Measurements from ENCODE around the gene TRPC4AP. TPM values are rescaled to one million over a fixed set of nuclear protein-coding genes. Genes with fewer than 3 reads are reported as not detected.
"Not testable (repeated sequence)": the region's sequence is repeated elsewhere in the genome, so short reads cannot be mapped to it uniquely, and the experiment has no call there.

Gene TRPC4AP
- polyA plus RNA-seq, 4 donors, result 64.4 to 72.0 (median 69.2) TPM

DNA sequence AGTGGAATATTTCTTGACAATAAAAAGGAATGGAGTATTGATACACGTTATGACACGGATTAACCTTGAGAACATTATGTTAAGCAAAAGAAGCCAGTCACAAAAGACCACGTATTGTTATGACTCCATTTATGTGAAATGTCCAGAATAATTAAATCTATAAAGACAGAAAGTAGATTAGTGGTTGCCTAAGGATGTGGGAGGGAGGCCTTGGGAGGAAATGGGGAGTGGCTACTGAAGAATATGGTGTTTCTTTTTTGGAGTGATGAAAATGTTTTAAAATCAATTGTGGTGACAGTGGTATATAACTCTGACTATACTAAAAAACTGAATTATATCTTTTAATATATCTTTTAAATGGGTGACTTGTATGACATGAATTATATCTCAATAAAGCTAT, 30.1 kb downstream of the TRPC4AP start:
- DNase-seq (ENCODE audit: low read depth in 4 of 4, low spot score in 2 of 4), result no peak

DNA sequence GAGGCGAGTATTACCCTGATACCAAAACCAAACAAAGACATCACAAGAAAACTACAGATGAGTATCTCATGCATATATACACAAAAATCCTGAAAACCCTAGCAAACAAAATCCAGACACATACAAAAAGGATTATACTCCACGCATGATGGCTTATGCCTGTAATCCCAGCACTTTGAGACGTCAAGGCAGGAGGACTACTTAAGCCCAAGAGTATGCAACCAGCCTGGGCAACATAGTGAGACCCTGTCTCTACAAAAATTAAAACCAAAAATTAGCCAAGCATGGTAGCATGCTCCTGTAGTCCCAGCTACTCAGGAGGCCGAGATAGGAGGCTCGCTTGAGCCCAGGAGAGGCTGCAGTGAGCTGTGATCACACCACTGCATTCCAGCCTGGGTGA, 32.4 kb downstream of the TRPC4AP start:
- DNase-seq (ENCODE audit: low read depth in 4 of 4, low spot score in 2 of 4), result no peak

DNA sequence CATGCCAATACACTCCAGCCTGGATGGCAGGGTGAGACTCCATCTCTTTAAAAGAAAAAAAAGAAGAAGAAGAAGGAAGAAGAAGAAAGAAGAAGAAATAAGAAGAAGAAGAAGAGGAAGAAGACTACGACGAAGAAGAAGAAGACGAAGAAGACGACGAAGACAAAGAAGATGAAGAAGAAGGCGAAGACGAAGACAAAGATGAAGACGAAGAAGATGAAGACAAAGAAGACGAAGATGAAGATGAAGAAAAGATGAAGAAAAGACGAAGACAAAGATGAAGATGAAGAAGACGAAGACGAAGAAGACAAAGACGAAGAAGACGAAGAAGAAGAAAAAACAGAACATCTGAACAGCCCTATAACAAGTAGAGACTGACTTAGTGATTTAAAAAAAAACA, 33.0 kb downstream of the TRPC4AP start:
- no peak for DNase-seq (ENCODE audit: low read depth in 4 of 4, low spot score in 2 of 4)

DNA sequence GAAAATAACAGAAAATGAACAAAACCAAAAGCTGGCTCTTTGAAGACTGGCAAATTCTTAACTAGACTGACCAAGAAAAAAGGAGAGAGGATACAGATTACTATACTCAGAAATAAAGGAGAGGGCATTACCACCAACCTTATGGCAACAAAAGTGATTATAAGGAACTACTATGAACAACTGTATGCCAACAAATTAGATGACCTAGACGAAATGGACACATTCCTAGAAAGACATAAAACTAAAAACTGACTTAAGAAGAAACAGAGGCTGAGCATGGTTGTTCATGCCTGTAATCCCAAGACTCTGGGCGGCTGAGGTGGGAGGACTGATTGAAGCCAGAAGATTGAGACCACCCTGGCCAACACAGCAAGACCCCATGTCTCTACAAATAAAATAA, 33.5 kb downstream of the TRPC4AP start:
- DNase-seq (ENCODE audit: low read depth in 4 of 4, low spot score in 2 of 4), result no peak

DNA sequence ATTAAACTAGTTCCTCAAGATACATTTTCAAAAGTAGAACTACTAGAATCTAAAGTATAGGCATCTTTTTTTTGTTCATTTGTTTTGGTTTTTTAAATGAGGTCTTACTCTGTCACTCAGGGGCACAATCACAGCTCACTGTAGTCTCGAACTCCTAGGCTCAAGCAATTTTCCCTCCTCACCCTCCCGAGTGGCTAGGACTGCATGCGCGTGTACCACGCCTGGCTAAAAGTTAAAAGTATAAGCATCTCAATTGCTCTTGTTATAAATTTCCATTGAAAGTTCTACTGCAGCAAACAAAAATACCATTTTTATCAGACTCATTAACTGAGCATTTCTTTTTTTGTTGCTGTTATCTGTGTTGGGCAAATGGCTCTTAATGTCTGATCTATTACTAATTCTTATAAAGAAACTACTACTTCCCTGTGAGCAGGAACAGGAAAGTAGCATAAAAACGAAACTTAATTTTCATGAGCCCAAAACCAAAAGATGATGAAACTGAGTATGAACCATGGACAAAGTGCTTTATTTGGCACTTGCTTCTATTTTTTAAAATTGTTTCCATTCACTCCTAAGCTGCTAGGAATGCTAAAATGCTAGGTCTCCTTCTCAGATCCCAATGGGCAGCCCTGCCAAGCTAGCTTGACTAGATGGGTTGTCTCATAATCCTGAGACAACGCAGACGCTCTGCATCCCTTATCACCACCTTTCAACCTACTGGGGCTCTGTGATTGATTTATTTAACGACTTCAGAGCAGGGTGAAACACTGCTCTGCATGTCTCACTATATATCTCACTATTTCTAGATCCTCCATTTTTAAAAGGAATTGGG, 36.9 kb downstream of the TRPC4AP start:
- no peak for DNase-seq (ENCODE audit: low read depth in 4 of 4, low spot score in 2 of 4)

DNA sequence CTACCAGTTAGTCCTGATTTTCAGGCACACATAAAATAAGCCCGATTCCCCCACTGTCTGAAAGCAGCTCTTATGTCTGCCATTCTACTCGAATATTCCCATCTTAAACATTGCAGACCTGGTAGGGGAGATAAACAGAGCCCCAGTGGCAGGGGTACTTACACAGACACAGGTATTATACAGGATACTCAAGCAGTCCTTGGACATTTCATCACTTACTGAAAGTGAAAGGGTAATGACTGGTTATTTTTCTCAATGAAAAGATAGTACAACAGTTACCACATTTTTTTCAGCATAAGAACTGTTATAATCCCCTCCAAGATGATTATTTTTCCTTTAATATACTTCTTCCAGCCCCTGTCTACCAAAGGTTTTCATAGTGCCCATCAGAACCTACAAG, 37.8 kb downstream of the TRPC4AP start:
- DNase-seq (ENCODE audit: low read depth in 4 of 4, low spot score in 2 of 4), result no peak

DNA sequence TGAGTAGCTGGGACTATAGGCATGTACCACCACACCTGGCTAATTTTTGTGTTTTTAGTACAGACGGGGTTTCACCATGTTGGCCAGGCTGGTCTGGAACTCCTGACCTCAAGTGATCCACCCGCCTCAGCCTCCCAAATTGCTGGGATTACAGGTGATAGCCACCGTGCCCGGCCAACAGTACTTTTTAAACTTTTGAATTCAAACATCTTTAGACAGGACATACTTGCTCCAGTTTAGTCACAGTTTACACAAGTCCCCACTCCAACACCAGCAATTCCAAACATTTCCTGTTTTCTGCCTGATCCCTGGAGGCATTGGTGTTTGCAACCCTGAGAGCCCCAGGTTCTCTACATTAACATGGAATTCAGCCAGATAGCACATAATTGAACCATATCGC, 40.0 kb downstream of the TRPC4AP start:
- DNase-seq (ENCODE audit: low read depth in 4 of 4, low spot score in 2 of 4), result not testable (repeated sequence)

DNA sequence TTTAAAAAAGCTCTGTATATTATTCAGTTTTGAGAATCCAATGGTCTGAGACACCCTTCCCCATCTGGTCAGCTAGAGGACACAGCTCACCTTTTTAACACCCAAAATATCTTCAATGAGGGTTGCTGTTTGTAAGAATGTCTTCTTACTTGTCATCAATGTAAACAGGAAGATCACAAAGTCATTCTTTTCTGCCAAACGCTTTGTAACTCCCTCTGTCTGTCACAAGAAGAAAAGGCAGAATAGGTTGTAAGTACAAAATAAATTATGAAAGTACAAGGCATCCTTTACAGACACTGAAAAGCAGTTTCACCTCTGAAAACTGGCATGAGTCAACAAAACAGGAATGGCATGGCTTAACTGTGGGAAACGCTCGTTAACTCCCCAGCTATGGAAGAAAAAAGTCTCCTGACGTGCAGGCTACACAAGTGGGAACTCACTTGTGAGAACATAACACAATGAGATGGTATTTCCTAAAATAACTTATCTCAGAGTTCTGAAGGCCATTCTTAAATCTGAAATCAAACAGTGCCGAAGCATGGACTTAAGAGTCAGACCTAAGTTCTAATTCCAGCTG, 42.7 kb downstream of the TRPC4AP start:
- no peak for DNase-seq (ENCODE audit: low read depth in 4 of 4, low spot score in 2 of 4)

DNA sequence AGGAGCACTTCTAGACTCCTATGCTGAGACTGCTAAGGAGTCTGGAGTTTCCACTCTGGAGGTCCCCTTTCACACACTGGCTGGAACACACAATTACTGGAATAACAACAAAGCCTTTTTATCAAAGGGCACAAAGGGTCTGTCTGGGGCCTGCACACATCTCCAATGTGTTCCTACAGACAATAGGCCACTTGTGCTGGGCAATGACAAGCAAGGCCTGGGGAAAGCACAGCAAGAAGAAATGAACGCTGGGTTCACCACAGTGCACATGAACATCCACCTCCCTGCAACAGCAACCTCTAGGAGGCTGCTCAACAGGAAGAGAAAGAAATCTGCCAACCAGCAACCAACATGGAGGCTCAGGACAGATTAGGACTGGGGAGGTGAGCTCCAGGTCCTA, 43.9 kb downstream of the TRPC4AP start:
- no peak for DNase-seq (ENCODE audit: low read depth in 4 of 4, low spot score in 2 of 4)

DNA sequence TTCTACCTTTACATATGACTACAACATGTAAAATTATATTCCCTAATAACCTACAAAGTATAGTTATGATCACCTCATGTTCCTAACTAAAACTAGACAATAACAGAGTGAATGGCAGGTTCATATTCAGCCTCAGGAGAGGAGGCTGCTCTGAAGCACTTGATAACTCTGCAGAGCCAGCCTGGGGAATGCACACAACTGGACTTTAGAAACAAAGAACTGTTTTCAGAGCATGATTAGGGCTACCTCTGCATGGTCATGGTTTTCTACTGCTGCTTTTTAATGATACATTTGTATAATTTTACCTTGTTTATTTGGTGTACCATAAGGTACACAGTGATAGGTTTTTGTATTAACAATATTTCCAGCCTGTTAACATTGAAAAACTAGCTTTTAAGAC, 50.3 kb downstream of the TRPC4AP start:
- no peak for DNase-seq (ENCODE audit: low read depth in 4 of 4, low spot score in 2 of 4)

DNA sequence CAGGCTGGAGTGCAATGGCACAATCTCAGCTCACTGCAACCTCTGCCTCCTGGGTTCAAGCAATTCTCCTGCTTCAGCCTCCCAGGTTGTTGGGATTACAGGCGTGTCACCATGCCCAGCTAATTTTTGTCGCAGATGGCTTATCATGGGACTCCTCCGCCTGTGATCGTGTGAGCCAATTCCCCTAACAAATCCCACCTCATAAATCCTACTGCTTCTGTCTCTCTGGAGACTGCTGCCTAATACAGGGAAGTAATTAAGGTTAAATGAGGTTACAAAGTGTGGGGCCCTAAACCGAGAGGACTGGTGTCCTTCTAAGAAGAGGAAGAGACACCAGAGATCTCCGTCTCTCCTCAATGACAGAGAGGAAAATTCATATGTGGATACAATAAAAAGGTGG, 52.0 kb downstream of the TRPC4AP start:
- no peak for DNase-seq (ENCODE audit: low read depth in 4 of 4, low spot score in 2 of 4)

DNA sequence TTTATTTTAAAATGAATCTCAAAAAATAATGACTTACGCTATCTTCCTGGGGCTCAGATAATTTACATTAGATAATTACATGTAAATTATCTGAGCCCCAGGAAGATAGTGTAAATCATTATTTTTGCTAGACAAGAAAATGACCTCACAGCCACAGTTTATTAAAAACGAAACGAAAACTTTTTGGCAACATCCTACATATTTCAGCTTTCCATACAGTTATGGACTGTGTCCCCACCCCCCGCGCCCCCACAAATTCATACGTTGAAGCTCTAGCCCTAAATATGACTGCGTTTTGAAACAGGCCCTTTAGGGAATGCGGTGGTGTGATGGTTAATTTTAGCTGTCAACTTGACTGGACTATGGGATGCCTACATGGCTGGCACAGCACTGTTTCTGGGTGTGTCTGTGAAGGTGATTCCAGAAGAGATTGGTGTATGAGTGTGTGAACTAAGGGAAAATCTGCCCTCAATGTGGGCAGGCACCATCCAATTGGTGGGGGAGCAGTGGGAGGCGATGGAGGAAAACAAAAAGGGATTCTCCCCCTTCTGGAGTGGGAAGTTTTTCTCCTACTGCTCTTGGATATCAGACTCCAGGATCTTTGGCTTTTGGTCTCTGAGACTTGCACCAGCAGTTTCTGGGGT, 52.6 kb downstream of the TRPC4AP start:
- no peak for DNase-seq (ENCODE audit: low read depth in 4 of 4, low spot score in 2 of 4)

DNA sequence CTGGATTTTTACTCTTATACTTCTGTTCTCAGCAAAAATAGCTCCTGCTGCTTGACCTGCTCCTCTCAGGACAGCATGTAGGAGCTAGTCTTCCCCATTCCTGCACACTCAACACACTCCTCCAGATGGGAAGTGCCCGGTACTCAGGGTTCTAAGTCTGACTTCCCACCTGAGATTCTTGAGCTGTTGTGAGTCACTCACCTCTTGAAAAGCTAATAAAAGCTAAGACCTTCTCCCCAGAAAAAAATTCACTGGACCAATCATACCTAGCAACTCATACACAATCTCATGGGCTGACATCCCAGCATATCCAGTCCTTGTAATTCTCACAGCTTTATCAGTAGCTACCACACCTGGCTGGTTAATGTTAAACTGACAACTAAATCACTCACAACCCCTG, 53.5 kb downstream of the TRPC4AP start:
- no peak for DNase-seq (ENCODE audit: low read depth in 4 of 4, low spot score in 2 of 4)

DNA sequence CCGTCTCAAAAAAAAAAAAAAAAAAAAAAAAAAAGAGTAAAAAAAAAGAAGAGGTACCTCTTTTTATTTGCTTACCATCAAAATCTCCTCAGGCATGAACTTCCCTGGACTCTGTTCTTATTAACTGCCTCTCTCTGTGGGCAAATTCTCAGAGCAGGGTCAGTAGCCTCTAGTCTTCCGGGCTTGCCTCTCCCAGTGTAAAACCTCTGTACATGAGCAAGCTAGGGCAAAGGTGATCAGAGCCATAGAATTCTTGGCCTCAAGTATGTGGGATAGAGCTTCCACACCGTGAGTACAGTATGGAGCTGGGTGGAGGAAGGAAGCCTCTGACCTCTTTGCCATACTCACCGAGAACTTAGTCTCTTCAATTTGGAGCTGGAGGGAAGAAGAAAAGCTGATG, 58.5 kb downstream of the TRPC4AP start:
- DNase-seq (ENCODE audit: low read depth in 4 of 4, low spot score in 2 of 4), result no peak

DNA sequence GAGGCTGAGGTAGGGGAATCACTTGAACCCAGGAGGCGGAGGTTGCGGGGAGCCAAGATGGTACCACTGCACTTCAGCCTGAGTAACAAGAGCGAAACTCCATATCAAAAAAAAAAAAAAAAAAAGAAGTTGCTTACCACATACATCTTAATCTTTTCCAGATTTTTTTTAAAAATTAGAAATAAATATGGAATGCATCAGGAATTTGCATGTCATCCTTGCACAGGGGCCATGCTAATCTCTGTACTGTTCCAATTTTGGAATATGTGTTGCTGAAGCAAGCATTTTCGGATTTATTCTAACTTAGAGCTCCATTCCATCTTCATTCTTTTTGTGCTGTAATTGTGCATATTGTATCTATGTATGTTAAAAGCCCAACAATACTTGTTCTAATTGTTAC, 62.5 kb downstream of the TRPC4AP start:
- no peak for DNase-seq (ENCODE audit: low read depth in 4 of 4, low spot score in 2 of 4)

DNA sequence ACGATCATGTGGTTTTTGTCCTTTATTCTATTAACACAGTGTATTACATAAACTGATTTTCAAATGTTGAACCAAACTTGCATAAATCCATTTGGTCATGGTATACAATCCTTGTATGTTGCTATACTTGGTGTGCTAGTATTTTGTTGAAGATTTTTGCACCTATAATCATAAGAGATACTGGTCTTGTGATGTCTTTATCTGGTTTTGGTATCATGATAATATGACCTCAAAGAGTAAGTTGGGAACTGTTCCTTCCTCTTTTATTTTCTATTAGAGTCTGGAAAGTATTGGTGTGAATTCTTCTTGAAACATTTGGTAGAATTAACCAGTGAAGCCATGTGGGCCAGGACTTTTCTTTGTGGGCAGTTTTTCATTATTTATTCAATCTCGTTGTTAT, 65.3 kb downstream of the TRPC4AP start:
- no peak for DNase-seq (ENCODE audit: low read depth in 4 of 4, low spot score in 2 of 4)

DNA sequence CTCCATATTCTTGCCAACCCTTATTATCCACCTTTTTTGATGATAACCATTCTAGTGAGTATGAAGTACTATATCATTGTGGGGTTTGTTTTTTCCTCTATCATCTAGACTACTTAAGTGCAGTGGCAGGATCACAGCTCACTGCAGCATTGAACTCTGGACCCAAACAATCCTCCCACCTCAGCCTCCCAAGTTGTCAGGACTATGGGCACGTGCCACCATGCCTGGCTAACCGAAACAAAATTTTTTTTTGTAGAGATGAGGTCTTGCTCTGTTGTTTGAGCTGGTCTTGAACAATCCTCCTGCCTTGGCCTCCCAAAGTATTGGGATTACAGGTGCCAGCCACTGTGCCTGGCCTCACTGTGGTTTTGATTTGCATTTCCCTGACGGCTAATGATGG, 67.5 kb downstream of the TRPC4AP start:
- DNase-seq (ENCODE audit: low read depth in 4 of 4, low spot score in 2 of 4), result no peak

DNA sequence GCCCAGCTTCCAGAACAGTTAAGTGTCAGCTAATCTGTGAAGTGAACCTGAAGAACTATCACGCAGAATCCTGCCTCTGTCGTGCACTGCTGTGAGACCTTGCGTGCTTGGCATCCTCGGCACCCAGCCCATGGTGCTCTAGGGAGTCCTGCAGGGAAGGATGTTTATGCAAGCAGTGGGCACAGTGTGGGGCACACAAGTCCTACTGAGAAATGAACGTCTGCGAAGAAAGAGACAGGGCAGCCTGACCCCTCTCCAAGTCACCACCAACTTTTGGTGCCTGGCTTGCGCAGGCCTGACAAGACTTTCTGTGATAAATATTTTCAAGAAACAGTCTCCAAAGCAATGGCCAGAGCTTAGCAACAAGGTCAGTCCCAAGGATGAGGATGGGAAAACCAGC, 69.0 kb downstream of the TRPC4AP start:
- no peak for DNase-seq (ENCODE audit: low read depth in 4 of 4, low spot score in 2 of 4)

DNA sequence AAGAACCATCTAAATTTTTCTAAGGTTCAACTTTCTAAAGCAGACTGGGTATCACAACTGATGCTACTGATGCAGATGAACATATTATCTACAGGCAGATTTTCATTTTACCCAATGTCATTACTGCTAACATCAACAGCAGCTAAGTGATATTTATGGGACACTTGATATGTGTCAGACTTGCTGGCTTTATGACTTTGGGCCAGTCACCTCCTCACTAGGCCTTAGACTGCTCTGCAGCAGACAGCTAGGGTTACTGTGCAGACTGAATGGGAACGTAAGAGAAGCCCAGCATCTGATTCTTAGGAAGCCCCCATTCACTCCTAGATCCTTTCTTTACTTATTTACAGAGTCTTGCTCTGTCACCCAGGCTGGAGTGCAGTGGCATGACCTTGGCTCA, 70.8 kb downstream of the TRPC4AP start:
- no peak for DNase-seq (ENCODE audit: low read depth in 4 of 4, low spot score in 2 of 4)

DNA sequence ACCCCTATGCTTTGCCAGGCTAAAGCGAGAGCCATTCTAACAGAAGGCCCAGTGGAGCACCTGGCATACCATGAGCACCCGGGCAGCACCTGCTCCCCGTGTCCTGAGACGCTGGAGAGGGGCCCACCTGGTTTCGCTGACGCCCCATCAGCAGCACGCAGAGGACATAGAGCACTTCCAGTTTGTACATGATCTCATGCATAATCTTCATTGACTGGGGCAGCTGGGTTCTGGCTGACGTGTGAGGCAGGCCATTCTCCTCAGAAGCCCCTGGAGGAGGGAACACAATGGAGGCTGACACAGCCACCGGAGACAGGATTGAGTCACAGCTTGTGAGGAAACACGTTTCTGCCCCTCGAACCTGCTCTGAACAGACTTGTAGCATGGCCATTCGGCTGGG, 71.5 kb downstream of the TRPC4AP start:
- DNase-seq (ENCODE audit: low read depth in 4 of 4, low spot score in 2 of 4), result no peak

DNA sequence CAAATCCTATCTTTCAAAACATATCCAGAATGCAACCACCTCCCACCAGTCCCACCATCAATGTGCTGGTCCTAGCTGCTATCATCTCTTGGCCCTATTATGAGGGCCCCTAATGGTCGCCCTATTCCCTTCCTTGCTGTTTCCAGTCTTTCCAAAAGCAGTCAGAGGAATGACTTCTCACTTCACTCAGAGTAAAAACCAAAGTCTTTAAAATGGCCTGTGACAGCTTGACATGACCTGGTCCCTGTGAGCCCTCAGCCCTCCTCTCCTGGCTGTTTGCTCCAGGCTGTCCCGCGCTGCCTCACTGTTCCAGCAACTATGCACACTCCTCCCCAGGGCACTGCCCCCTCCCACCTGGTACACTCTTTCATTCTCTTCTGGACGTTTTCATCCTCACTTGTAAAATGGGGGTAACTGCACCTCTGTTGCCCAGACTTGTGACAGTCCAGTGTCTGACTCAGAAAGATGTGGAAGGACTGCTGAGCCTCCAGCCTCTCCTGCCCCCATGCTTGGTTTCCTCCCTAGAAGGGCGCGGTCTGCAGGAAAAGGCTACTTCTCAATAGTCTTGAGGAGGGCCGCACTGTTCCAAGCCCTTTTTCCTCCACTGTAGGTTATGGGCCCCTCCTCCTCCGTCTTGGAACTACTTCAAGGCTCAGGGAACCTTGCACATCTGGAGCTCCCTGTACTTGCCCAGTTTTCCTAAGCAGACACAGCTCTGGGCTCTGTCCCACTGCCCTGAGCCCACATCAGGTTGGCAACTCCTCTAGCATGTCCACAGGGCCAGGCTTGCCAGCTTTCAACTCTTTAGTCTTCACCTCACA, 72.3 kb downstream of the TRPC4AP start:
- no peak for DNase-seq (ENCODE audit: low read depth in 4 of 4, low spot score in 2 of 4)
